ENCODE measurements around the gene JARID2.
"Not testable (repeated sequence)": the region's sequence is repeated elsewhere in the genome, so short reads cannot be mapped to it uniquely, and the experiment has no call there.

DNA sequence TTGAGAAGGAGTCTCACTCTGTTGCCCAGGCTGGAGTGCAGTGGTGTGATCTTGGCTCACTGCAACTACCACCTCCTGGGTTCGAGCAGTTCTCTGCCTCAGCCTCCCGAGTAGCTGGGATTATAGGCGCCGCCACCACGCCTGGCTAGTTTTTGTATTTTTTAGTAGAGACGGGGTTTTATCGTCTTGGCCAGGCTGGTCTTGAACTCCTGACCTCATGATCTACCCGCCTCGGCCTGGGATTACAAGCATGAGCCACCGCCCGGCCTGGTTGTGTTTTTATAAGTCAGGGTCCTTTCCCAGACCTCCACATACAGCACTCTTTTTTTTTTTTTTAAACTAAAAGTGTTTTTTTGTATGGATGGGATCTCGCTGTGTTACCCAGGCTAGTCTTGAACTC lies 51.3 kb downstream of the JARID2 start:
- TF ChIP-seq, protein P1, sequence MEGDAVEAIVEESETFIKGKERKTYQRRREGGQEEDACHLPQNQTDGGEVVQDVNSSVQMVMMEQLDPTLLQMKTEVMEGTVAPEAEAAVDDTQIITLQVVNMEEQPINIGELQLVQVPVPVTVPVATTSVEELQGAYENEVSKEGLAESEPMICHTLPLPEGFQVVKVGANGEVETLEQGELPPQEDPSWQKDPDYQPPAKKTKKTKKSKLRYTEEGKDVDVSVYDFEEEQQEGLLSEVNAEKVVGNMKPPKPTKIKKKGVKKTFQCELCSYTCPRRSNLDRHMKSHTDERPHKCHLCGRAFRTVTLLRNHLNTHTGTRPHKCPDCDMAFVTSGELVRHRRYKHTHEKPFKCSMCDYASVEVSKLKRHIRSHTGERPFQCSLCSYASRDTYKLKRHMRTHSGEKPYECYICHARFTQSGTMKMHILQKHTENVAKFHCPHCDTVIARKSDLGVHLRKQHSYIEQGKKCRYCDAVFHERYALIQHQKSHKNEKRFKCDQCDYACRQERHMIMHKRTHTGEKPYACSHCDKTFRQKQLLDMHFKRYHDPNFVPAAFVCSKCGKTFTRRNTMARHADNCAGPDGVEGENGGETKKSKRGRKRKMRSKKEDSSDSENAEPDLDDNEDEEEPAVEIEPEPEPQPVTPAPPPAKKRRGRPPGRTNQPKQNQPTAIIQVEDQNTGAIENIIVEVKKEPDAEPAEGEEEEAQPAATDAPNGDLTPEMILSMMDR (optimal IDR thresholded peaks at IDR 0.05 in 1 of 3, IDR thresholded peaks at IDR 0.05 in 1 of 3, conservative IDR thresholded peaks at IDR 0.05 in 1 of 3; ENCODE audit: extremely low read depth in 1 of 3, insufficient read depth in 2 of 3, low read length in 3 of 3): not testable (repeated sequence)
- TF ChIP-seq EZH2 (IDR thresholded peaks at IDR 0.05; ENCODE audit: low read length): not testable (repeated sequence)

All from keratinocyte (primary cell).